T-helper 1 cell treated with Interleukin-12 subunit alpha and Interleukin-12 subunit beta and Interleukin-4 antibody, amounts not matched to agents 30 μg/mL and 1 μg/mL, for 36 hours (primary cell): ENCODE data around the gene FANCI.
"Not testable (repeated sequence)": the region's sequence is repeated elsewhere in the genome, so short reads cannot be mapped to it uniquely, and the experiment has no call there.

Experiments used
- H3K27ac Mint-ChIP-seq: one replicate; pipeline ENCODE4 v1.8.0; 2021; ENCODE audit warnings: mild to moderate bottlenecking, mixed read lengths
- H3K27me3 Mint-ChIP-seq: one replicate; pipeline ENCODE4 v1.8.0; 2021; ENCODE audit warnings: low read depth, mixed read lengths
- H3K36me3 Mint-ChIP-seq: one replicate; pipeline ENCODE4 v1.8.0; 2021; ENCODE audit warnings: low read depth, mixed read lengths
- H3K4me1 Mint-ChIP-seq: one replicate; pipeline ENCODE4 v1.8.0; 2021; ENCODE audit warnings: low read depth, mixed read lengths
- H3K4me3 Mint-ChIP-seq: one replicate; pipeline ENCODE4 v1.8.0; 2021; ENCODE audit warnings: mild to moderate bottlenecking, moderate library complexity, mixed read lengths
- H3K9me3 Mint-ChIP-seq: one replicate; pipeline ENCODE4 v1.8.0; 2021; ENCODE audit warnings: mixed read lengths

The FANCI gene

DNA sequence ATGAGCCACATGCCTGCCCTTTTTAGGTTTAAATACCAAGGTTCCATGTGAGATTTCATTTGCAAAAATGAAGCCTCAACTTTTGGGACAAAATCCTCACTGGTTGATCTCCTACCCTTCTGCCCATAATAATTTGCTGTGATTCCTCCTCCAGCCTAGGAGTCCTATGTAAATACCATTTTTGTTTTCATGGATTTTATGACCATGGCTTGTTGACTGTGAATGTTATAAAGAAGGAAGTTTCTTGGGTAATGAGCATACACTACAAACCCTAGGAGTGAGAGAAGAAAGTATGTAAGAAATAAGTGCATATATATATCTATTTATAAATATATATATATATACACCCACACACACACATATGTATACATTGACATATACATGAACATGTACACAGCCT, 35.5 kb upstream of the FANCI start:
- no peak overlapping the region for H3K27ac Mint-ChIP-seq

DNA sequence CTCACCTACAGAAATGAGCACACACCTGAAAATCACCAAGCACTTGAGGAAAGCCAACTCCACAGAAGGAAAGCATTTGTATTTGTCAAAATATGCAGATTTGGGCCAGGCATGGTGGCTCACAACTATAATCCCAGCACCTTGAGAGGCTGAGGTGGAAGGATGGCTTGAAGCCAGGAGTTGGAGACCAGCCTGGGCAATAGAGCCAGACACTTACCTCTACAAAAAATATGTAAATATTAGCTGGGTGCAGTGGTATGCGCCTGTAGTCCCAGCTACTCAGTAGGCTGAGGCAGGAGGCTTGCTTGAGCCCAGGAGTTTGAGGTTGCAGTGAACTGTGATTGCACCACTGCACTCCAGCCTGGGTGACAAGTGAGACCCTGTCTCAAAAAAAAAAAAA, 34.7 kb upstream of the FANCI start:
- H3K4me3 Mint-ChIP-seq, result no peak overlapping the region
- no peaks in the 10 kb centered on the region for H3K36me3 Mint-ChIP-seq
- no peaks in the 10 kb centered on the region for H3K9me3 Mint-ChIP-seq
- H3K27ac Mint-ChIP-seq, result no peak overlapping the region
- peaks cover 10% of the 10 kb centered on the region for H3K27me3 Mint-ChIP-seq
- H3K4me1 Mint-ChIP-seq, result peaks cover 22% of the 10 kb centered on the region

More for the DNA sequence above, 35.5 kb upstream of the FANCI start:
- Mint-ChIP-seq H3K4me3 (no peak overlapping the region), H3K4me1 (peaks cover 29% of the 10 kb centered on the region), H3K36me3 (peaks cover 1% of the 10 kb centered on the region), H3K27me3 (peaks cover 3% of the 10 kb centered on the region), H3K9me3 (no peaks in the 10 kb centered on the region)

DNA sequence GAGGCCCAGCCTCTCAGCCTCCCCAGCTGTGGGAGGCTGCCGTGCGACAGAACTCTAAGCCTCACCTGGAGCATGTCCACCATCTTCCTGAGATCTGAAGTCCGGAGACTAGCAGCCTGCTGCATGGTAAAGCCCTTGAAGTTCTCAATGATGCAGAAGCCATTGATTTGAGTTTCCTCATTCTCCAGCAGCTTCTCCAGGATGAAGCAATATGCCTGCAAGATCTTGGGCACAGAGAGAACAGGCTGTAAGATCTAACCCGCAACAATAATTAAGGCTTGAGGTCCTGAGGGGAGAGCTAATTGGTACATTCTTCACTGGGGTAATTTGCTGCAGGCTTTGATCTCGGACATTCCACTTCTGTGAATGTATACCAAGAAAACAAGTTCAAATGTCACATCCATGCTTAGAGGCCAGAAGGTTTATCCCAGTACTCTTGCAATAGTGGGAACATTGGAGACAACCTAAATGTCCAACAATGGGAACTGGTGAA, 32.1 kb upstream of the FANCI start:
- Mint-ChIP-seq H3K4me3 (no peak overlapping the region), H3K9me3 (no peaks in the 10 kb centered on the region), H3K4me1 (peaks cover 8% of the 10 kb centered on the region), H3K27me3 (peaks cover 10% of the 10 kb centered on the region), H3K36me3 (no peaks in the 10 kb centered on the region), H3K27ac (no peak overlapping the region)

DNA sequence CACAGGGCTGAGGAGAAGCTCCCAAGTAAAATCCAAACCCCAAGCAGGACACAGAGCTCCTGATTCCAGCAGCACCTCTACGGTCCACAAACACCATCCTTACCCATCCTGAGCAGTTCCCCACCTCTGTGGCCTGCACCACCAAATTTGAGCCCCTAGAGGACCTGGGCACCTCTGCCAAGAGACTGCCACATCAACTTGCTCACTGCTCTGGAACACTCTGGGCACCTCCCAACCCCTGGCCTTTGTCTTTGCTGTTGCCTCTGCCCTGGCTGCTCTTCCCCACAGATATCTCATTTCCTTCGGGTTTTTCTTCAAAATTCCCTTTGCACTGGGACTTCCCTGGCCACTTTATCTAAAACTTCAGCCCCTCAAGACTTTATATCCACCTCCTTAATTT, 28.2 kb upstream of the FANCI start:
- no peaks in the 10 kb centered on the region for H3K36me3 Mint-ChIP-seq
- H3K27ac Mint-ChIP-seq, result no peak overlapping the region
- H3K4me3 Mint-ChIP-seq, result no peak overlapping the region
- H3K4me1 Mint-ChIP-seq, result no peaks in the 10 kb centered on the region
- no peaks in the 10 kb centered on the region for H3K9me3 Mint-ChIP-seq
- peaks cover 10% of the 10 kb centered on the region for H3K27me3 Mint-ChIP-seq

DNA sequence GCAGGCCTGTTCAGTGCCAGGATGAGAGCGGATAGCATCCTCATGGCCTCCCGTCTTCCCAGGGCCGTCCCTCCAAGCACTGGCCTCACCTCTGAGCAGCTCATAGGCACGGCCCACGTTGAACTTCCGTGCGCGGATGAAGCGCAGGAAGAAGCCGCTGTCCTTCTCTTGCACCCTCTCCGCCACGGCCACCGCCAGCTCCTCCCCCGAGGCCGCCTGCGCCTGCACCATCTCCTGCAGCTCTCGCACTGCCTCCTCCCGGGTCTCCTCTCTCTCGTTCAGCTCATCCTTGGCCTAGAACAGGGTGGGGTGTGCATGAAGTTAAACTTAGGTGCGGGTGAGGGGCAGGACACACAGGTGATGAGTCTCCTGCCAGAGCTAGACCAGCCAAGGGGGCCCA, 26.7 kb upstream of the FANCI start:
- no peak overlapping the region for H3K4me3 Mint-ChIP-seq
- no peak overlapping the region for H3K27ac Mint-ChIP-seq
- no peaks in the 10 kb centered on the region for H3K36me3 Mint-ChIP-seq
- no peaks in the 10 kb centered on the region for H3K4me1 Mint-ChIP-seq
- no peaks in the 10 kb centered on the region for H3K9me3 Mint-ChIP-seq
- H3K27me3 Mint-ChIP-seq, result peaks cover 10% of the 10 kb centered on the region

DNA sequence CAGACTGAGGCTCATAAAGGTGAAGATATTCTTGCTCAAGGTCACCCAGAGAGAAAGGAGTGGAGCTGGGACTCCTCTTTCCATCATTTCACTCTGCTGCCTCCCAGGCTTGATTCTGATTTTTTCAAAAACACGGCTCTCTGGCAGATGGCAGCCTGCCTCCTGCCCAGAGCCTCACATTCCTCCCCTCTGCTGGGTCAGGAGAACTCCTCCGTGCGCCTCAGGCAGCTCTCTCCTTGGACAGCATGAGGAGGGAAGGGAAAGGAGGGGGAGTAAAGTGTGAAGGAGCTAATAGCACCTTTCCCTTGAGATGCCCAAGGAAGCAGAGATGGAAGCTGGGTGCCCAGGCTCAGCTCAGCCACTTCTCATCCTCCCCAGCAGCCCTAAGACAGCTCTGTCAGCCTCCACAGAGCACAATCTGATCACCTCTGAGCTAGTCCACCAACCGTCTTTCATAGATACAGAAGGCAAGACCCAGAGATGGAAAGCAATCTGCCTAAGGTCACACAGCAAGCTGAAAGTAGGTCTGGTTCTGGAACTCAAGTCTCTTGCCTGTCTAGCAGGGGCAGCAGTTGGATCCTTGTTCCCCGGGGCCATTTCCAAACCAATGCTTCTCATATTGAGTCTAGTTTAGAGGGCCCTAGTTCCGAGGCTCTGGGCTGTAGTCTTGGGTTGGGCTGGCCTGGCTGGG, 25.9 kb upstream of the FANCI start:
- Mint-ChIP-seq H3K27ac (no peak overlapping the region), H3K27me3 (peaks cover 10% of the 10 kb centered on the region), H3K9me3 (no peaks in the 10 kb centered on the region), H3K36me3 (no peaks in the 10 kb centered on the region), H3K4me1 (no peaks in the 10 kb centered on the region), H3K4me3 (no peak overlapping the region)

DNA sequence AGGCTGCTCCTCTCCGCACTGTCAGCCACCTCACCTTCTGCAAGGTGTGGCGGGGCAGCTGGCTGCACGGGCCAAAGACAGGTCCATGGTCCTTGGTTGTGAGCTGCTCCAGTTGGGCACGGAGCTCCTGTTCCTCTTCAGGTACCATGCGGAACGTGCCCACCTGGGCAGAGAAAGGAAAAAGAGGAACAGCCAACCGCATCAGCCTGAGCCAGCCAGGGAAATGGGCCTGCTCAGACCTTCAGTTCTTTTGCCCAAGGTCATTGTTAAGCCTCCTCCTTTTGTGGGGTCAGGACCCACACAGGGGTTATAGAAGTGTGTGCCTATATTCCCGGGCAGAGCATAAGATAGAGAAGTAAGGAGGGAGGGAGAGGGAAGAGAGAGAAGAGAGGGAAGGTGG, 25.2 kb upstream of the FANCI start:
- Mint-ChIP-seq H3K27me3 (peaks cover 4% of the 10 kb centered on the region), H3K36me3 (no peaks in the 10 kb centered on the region), H3K4me1 (no peaks in the 10 kb centered on the region), H3K4me3 (no peak overlapping the region), H3K9me3 (no peaks in the 10 kb centered on the region), H3K27ac (no peak overlapping the region)

DNA sequence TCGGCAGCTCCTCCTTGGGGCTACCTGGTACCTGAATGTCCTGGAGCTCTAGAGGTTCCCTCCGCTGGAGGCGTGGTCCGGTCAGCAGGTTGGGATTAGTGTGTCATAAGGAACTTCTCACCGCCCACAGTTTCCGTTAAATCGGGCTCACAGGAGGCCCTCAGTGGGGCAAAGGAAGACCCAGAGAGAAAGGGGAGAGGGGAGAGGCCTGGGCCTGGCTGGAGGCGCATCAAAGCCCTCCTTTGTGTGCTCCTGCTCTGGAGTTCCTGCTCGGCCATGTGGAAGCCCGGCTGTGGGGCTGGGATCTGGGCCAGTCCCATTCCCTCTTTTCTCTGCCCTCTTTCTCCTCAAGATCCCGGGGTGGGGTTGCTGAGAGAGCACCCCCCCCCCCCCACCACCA, 22.2 kb upstream of the FANCI start, which contains the start of gene RLBP1:
TSS of gene RLBP1 (minus strand) at position 37 of the 400 bp plus-strand sequence. CDS start 2,604 bp downstream, outside the sequence.
- no peaks in the 10 kb centered on the region for H3K9me3 Mint-ChIP-seq
- H3K4me1 Mint-ChIP-seq, result no peaks in the 10 kb centered on the region
- H3K27me3 Mint-ChIP-seq, result no peaks in the 10 kb centered on the region
- H3K4me3 Mint-ChIP-seq, result no peak within 1 kb of the TSS
- no peak within 1 kb of the TSS for H3K27ac Mint-ChIP-seq
- H3K36me3 Mint-ChIP-seq, result no peaks in the 10 kb centered on the region

DNA sequence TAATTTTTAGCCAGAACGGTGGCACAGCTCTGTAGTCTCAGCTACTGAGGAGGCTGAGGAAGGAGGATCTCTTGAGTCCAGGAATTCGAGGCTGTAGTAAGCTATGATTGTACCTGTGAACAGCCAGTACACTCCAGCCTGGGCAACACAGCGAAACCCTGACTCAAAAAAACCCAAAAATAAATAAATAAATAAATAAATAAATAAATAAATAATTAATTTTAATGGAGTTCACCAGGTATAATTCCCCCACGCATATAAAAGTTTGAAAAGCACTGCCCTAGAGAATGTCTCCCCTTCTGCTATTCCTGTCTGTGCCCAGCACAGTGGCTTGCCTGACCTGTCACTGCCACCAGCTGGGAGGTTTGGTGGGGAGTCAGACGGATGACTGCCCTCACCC, 18.2 kb upstream of the FANCI start:
- Mint-ChIP-seq H3K36me3 (no peaks in the 10 kb centered on the region), H3K27me3 (peaks cover 9% of the 10 kb centered on the region), H3K9me3 (no peaks in the 10 kb centered on the region), H3K27ac (no peak overlapping the region), H3K4me3 (no peak overlapping the region), H3K4me1 (peaks cover under 1% of the 10 kb centered on the region)

DNA sequence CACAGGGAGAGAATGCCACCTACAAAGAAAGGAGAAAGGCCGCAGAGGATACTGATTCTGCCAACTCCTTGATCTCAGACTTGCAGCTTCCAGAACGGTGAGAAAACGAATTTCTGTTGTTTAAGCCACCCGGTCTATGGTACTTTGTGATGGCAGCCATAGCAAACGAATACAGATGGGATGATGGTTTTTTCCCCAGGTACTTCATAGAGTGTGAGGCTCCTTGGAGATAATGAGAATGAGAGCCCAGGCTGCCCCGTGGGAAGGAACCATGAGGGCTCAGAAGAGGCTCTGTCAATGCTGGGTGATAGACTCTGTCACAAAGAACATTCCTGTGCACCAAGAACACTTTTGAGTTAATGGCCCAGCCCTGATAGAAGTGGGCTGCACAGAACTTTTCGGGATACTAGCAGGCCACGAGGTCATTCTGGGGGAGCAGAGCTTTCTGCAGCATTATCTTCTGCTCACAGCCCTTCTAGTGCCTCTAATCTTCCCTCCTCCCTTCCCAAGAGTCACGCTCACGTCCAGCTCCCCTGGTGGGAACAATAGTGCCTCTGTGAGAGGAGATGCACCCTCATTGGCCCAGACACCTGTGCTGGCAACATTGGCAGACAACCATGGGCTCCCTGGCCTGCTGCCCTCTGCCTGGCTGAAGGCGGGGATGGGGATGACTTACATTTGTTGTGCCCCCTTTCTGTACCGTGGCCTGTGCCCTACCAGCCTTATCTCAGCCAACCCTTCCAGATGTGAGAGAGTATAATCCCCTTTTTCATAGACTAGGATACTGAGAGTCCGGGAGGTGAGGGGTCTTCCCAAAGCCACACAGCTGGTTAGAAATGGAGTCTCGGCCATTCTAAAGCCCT, 17.2 kb upstream of the FANCI start:
- Mint-ChIP-seq H3K9me3 (no peaks in the 10 kb centered on the region), H3K27ac (no peak overlapping the region), H3K4me3 (no peak overlapping the region), H3K4me1 (peaks cover 2% of the 10 kb centered on the region), H3K36me3 (no peaks in the 10 kb centered on the region), H3K27me3 (peaks cover 9% of the 10 kb centered on the region)

DNA sequence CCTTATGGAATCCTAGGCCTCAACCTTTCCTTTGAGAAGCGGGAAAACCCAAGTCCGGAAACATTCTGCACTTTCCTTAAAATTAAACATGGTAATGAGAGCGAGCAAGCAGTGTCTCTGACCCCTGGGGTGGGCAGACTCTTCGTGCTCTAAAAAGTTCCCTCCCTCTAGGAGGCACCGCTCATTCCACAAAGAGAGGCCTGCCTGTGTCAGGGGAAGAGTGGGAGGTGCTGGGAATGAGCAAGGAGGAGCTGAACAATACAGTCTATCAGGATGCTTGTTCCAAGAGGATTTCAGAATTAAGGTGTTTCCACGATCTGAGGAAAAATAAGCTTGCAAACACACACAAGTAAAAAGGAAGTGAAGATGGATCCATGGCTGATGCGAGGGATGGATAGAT, 16.4 kb upstream of the FANCI start:
- Mint-ChIP-seq H3K4me3 (no peak overlapping the region), H3K36me3 (no peaks in the 10 kb centered on the region), H3K4me1 (peaks cover 2% of the 10 kb centered on the region), H3K27me3 (peaks cover 12% of the 10 kb centered on the region), H3K27ac (no peak overlapping the region), H3K9me3 (no peaks in the 10 kb centered on the region)

DNA sequence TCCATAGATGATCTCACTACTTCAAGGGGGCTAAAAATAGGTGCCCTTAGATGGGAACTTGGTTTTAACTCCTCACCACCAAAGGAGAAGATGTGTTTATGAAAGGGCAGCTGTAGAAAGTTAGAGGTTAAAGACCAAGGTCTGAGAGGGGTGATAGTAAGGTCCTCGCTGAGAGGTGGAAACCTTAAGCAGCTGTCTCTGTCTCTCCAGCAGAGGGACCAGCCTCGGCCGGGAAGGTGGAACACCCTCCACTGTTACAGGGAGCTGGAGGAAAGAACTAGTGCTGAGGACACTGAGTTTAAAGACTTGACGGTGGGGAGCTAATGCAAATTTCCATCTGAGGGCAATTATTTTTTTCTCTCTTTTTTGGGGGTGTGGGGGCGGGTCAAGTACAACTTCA, 13.5 kb upstream of the FANCI start:
- peaks cover 24% of the 10 kb centered on the region for H3K27me3 Mint-ChIP-seq
- no peaks in the 10 kb centered on the region for H3K9me3 Mint-ChIP-seq
- no peaks in the 10 kb centered on the region for H3K36me3 Mint-ChIP-seq
- no peak overlapping the region for H3K4me3 Mint-ChIP-seq
- no peak overlapping the region for H3K27ac Mint-ChIP-seq
- H3K4me1 Mint-ChIP-seq, result peaks cover 2% of the 10 kb centered on the region

DNA sequence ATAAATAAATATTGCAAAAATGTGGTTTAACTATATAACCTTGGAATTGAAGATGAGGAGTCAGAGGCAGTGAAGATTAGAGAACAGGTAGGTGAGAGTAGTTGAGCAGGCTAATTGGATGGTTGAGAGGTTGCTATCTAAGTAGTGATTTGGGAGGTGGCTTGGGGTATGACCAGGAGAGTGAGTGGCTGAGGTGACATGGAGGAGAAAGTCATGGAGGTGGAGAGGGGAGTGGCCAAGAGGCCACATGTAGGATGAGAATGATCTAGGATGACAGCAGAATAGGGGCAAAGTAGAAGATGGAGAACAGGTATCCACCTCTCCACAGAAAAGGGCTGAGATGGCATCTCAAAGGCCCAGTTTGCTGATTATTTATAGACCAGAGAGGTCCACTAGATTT, 11.9 kb upstream of the FANCI start:
- no peak overlapping the region for H3K27ac Mint-ChIP-seq
- peaks cover 32% of the 10 kb centered on the region for H3K27me3 Mint-ChIP-seq
- H3K4me3 Mint-ChIP-seq, result no peak overlapping the region
- no peaks in the 10 kb centered on the region for H3K9me3 Mint-ChIP-seq
- peaks cover 2% of the 10 kb centered on the region for H3K4me1 Mint-ChIP-seq
- no peaks in the 10 kb centered on the region for H3K36me3 Mint-ChIP-seq

DNA sequence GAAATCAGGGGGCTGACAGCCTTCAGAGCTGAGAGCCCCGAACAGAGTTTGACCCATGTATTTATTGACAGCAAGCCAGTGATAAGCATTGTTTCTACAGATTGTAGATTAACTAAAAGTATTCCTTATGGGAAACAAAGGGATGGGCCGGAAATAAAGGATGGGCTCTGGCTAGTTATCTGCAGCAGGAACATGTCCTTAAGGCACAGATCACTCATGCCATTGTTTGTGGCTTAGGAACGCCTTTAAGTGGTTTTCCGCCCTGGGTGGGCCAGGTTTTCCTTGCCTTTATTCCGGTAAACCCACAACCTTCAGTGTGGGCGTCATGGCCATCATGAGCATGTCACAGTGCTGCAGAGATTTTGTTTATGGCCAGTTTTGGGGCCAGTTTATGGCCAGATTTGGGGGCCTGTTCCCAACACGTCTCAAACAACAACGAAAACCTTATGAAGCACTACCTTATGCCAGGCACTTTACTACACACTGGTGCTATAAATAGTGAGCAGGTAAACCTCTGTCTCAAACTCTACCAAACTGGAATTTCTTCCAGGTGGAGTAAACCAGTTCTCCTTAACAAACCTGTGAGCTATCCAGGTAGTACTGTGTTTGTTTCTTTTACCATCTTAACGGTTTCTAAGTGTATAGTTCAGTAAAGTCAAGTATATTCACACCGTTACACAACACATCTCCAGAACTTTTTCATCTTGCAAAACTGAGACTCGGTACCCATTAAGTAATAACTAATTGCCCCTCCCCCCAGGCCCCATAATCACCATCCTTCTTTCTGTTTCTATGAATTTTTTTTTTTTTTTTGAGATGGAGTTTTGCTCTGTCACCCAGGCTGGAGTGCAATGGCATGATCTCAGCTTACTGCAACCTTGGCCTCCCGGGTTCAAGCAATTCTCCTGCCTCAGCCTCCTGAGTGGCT, 3.6 kb upstream of the FANCI start:
- peaks cover 29% of the 10 kb centered on the region for H3K27me3 Mint-ChIP-seq
- H3K27ac Mint-ChIP-seq, H3K4me3 Mint-ChIP-seq, H3K36me3 Mint-ChIP-seq, H3K4me1 Mint-ChIP-seq, H3K9me3 Mint-ChIP-seq: not testable (repeated sequence)
